Measurements from ENCODE around the gene HNRNPF. TPM values are rescaled to one million over a fixed set of nuclear protein-coding genes. Genes with fewer than 3 reads are reported as not detected.
A peak's percentile ranks its signal among the peaks of the same experiment; 100 is the strongest.

HNRNPF gene
- total RNA-seq, 3 donors from 2014 or later: 212 to 229 (median 227) TPM

DNA sequence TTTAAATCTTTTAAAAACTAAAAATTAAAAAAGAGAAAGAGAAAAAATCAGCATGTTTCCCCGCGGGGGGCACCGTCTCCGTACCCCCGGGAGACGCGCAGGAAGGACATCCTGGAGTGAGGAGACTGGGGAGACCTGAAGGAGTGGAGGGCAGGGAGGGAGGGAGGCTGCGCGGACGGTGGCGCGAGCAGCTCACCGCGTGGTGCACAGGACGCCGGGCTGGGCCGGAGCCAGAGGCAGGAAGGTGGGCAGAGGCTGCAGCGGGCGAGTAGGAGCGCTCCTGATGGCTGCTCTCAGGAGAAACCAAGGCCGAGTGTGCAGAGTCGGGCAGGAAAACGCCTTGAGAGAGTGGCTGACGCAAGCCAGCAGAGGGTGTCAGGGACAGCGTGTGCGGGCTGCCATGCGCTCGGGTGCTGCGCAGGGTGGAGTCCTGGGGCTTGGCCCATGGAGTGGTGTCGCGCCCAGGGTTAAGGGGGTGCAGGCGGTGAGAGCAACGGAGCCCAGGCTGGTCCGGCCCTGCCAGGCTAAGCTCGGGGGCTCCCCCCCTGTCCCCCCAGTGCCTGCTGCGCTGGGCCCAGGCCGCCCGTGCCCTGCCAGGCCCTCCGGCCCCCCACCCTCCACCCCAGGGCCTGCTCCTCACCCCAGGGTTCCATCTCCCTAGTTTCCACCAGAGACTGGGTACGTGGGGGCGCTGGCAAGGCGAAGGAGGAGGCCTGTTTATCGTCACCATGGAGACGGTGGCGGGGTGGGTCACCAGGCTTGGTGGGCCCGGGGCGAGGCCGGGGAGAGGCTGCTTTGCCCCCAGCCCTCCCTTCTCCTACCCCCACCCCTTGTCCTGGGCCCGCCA is 66.5 kb downstream of the HNRNPF start:
- H3K9me3 ChIP-seq: no peaks in the 10 kb centered on the region
- H3K4me1 ChIP-seq (ENCODE audit: low read depth): no peaks in the 10 kb centered on the region
- H3K4me3 ChIP-seq: no peak overlapping the region
- DNase-seq (no peak), ATAC-seq (no peak)
- H3K36me3 ChIP-seq (ENCODE audit: low read depth): no peaks in the 10 kb centered on the region
- TF ChIP-seq, protein P1, sequence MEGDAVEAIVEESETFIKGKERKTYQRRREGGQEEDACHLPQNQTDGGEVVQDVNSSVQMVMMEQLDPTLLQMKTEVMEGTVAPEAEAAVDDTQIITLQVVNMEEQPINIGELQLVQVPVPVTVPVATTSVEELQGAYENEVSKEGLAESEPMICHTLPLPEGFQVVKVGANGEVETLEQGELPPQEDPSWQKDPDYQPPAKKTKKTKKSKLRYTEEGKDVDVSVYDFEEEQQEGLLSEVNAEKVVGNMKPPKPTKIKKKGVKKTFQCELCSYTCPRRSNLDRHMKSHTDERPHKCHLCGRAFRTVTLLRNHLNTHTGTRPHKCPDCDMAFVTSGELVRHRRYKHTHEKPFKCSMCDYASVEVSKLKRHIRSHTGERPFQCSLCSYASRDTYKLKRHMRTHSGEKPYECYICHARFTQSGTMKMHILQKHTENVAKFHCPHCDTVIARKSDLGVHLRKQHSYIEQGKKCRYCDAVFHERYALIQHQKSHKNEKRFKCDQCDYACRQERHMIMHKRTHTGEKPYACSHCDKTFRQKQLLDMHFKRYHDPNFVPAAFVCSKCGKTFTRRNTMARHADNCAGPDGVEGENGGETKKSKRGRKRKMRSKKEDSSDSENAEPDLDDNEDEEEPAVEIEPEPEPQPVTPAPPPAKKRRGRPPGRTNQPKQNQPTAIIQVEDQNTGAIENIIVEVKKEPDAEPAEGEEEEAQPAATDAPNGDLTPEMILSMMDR (IDR thresholded peaks at IDR 0.05): no peak
- intact Hi-C loops (cut with DNase I, micrococcal nuclease): loop anchor here in 1 of 2 donors (10.0 kb wide), 1 partner anchor 48 kb away; no protein-coding TSS in a partner anchor

DNA sequence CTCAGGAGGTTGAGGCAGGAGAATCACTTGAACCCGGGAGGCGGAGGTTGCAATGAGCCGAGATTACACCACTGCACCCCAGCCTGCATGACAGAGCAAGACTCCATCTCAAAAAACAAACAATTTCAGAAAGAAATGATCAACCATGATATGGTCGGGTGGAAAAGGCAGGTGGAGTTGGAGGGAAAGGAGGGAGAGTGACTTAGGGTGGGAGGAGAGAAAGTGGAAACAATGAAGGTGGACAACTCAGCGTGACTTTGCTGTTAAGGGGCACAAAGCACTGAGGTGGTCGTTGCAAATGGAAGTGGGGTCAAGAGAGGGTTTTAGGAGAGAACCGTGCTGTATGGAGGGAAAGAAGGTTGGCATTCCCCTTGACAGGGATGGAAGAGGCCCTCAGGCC is 67.5 kb downstream of the HNRNPF start:
- intact Hi-C loops (cut with DNase I, micrococcal nuclease): loop anchor here in 1 of 2 donors (10.0 kb wide), 1 partner anchor 47 kb away; no protein-coding TSS in a partner anchor
- ATAC-seq: no peak
- Histone ChIP-seq H3K36me3 (ENCODE audit: low read depth) (no peaks in the 10 kb centered on the region), H3K9me3 (no peaks in the 10 kb centered on the region), H3K4me1 (ENCODE audit: low read depth) (no peaks in the 10 kb centered on the region), H3K4me3 (no peak overlapping the region)
- TF ChIP-seq, protein P1 (IDR thresholded peaks at IDR 0.05): no peak
- DNase-seq: no peak

DNA sequence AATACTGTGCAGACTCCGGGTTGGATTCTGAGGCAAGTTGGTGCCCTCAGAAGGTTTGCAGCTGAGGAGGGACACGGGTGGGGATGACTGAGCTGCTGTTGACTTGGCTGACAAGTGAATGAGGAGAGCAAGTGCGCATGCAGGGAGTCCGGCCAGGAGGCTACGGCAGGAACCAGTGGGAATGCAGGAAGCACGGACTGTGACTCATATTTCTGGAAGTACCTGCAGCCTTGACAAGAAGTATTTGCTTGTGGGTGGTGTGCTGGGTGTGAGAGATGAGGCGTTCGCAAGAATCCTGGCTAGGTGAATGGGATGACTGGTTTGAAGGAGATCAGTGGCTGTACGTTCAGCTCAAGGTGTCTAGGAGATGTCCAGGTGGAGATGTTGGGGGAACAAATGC is 68.4 kb downstream of the HNRNPF start:
- ATAC-seq: peak; percentile 79
- Histone ChIP-seq H3K4me1 (ENCODE audit: low read depth) (no peaks in the 10 kb centered on the region), H3K4me3 (no peak overlapping the region), H3K9me3 (no peaks in the 10 kb centered on the region), H3K36me3 (ENCODE audit: low read depth) (no peaks in the 10 kb centered on the region)
- DNase-seq: no peak
- TF ChIP-seq, protein P1 (IDR thresholded peaks at IDR 0.05): no peak
- intact Hi-C loops (cut with DNase I, micrococcal nuclease): loop anchor here in 1 of 2 donors (10.0 kb wide), 1 partner anchor 46 kb away; no protein-coding TSS in a partner anchor

DNA sequence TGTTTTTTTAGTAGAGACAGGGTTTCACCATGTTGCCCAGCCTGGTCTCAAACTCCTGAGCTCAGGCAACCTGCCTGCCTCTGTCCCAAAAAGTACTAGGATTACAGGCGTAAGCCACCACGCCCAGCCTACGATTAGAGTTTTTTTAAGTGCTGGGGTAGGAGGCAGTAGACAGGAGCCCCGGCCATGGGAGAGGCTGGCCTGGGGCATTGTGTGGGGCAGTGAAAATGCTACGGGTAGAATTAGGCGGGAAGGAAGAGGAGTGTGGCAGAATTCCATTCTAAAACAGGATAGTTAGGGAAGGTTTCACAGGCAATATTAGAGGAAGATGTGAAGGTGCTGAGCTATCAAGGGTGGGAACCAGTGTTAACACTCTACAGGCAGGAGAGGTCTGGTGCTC is 68.9 kb downstream of the HNRNPF start:
- TF ChIP-seq, protein P1 (IDR thresholded peaks at IDR 0.05): no peak
- H3K4me1 ChIP-seq (ENCODE audit: low read depth): no peaks in the 10 kb centered on the region
- H3K9me3 ChIP-seq: no peaks in the 10 kb centered on the region
- DNase-seq (no peak), ATAC-seq (no peak)
- H3K4me3 ChIP-seq: no peak overlapping the region
- intact Hi-C loops (cut with DNase I, micrococcal nuclease): loop anchor here in 1 of 2 donors (10.0 kb wide), 1 partner anchor 45 kb away; no protein-coding TSS in a partner anchor
- H3K36me3 ChIP-seq (ENCODE audit: low read depth): no peaks in the 10 kb centered on the region

DNA sequence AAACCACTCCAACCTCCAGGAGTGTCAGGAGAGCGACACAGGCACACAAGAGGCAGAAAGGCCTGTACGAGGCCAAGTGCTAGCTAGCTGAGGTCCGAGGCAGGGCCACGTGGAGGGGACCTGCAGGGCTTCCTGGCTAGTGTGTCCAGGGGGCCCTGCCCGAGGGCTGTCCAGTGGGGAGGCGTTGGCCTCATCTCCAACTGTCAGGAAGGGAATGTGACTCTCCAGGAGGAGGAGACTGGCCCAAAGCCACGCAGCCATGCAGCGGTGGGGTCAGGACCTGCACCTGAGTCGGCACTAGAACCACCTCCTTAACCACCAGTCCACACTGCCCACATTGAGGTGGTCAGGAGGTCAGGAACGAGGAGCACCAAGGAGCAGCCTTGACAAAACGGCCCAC is 69.8 kb downstream of the HNRNPF start:
- no peaks in the 10 kb centered on the region for H3K9me3 ChIP-seq
- TF ChIP-seq, protein P1 (IDR thresholded peaks at IDR 0.05): no peak
- intact Hi-C loops (cut with DNase I, micrococcal nuclease): no loop called here
- H3K4me1 ChIP-seq (ENCODE audit: low read depth): no peaks in the 10 kb centered on the region
- H3K4me3 ChIP-seq: no peak overlapping the region
- DNase-seq (no peak), ATAC-seq (no peak)
- no peaks in the 10 kb centered on the region for H3K36me3 ChIP-seq (ENCODE audit: low read depth)

Data from mucosa of descending colon (tissue), 3 donors.